Activated CD8-positive, alpha-beta T cell treated with anti-CD3 and anti-CD28 coated beads for 36 hours (primary cell): ENCODE measurements around the gene COPS6. TPM values are rescaled to one million over a fixed set of nuclear protein-coding genes. Genes with fewer than 3 reads are reported as not detected.

ENCODE experiments used
- ATAC-seq: fragments of 200-7000 bp; cut with Tn5 transposase; one replicate; pipeline ENCODE4 v1.10.0; 2021; ENCODE audit warnings: mild to moderate bottlenecking, moderate library complexity
- CTCF ChIA-PET: fragments of 350-600 bp; sonication (Branson Sonifier 250); formaldehyde crosslinking; loops from one replicate; lab custom pipeline; 2021; ENCODE audit warnings: antibody characterized with exemption; lab: Charles Lee
- POLR2A ChIA-PET: fragments of 350-600 bp; sonication (Branson Sonifier 250); formaldehyde crosslinking; loops from one replicate; lab custom pipeline; 2021; ENCODE audit warnings: antibody characterized with exemption; lab: Charles Lee
- DNase-seq: peaks from one replicate; pipeline ENCODE4 v3.0.0-alpha.2; 2020
- H3K27ac Mint-ChIP-seq: one replicate; pipeline ENCODE4 v1.8.0; 2021; ENCODE audit warnings: mild to moderate bottlenecking, mixed read lengths
- H3K27me3 Mint-ChIP-seq: one replicate; pipeline ENCODE4 v1.8.0; 2021; ENCODE audit warnings: mixed read lengths
- H3K36me3 Mint-ChIP-seq: one replicate; pipeline ENCODE4 v1.8.0; 2021; ENCODE audit warnings: low read depth, mixed read lengths
- H3K4me1 Mint-ChIP-seq: one replicate; pipeline ENCODE4 v1.8.0; 2021; ENCODE audit warnings: low read depth, mixed read lengths
- H3K4me3 Mint-ChIP-seq: one replicate; pipeline ENCODE4 v1.8.0; 2021; ENCODE audit warnings: mild to moderate bottlenecking, moderate library complexity, mixed read lengths
- H3K9me3 Mint-ChIP-seq: one replicate; pipeline ENCODE4 v1.8.0; 2021; ENCODE audit warnings: mixed read lengths
- CTCF ChIP-seq: fragments of 200-600 bp; IDR thresholded peaks from one replicate; pipeline ENCODE4 v1.8.0; 2022; ENCODE audit warnings: antibody characterized with exemption, mild to moderate bottlenecking
- intact Hi-C: fragments of 100-400 bp; cut with micrococcal nuclease; formaldehyde crosslinking; loops from one replicate; pipeline ENCODE4 v1.10.0; 2022
- microRNA-seq: library from miRNA; unstranded; fragments of <30 nt; microRNA quantifications from one replicate; pipeline ENCODE4 v1.2.0, GENCODE V29; 2022; ENCODE audit warnings: borderline microRNAs expressed, borderline replicate concordance
- total RNA-seq, 2 experiments: library from RNA; stranded (reverse); gene quantifications; one replicate each; pipeline ENCODE4 v1.2.3, GENCODE V29; 2021

Gene COPS6
- total RNA-seq, 2 experiments from 2014 or later: 81.3 to 86.3 TPM

GRCh38 chr7:100141555-100141949 is 52.8 kb downstream of the COPS6 start:
- H3K27ac Mint-ChIP-seq: no peak overlapping the region
- POLR2A ChIA-PET: interaction anchor here (1.0 to 1.2 kb wide), 2 partner anchors 13 to 15 kb away, joined by 3 to 5 read pairs; no protein-coding TSS in a partner anchor
- DNase-seq (no peak), ATAC-seq (no peak)
- no peak for TF ChIP-seq CTCF
- no peaks in the 10 kb centered on the region for H3K27me3 Mint-ChIP-seq
- H3K36me3 Mint-ChIP-seq: no peaks in the 10 kb centered on the region
- intact Hi-C loops: no loop called here
- H3K4me3 Mint-ChIP-seq: no peak overlapping the region
- no peaks in the 10 kb centered on the region for H3K9me3 Mint-ChIP-seq
- CTCF ChIA-PET: interaction anchor here (1.5 to 2.0 kb wide), 3 partner anchors 9 to 76 kb away, joined by 5 to 11 read pairs (median 8); no protein-coding TSS in a partner anchor
- peaks cover 13% of the 10 kb centered on the region for H3K4me1 Mint-ChIP-seq

Small RNA genes lying within 50 kb of the gene (microRNA-seq; reads per million reads assigned to microRNA genes)
- gene MIR106B (5,318 reads per million, percentile 94 among the genes with 10 or more reads in this experiment), gene MIR25 (460 reads per million, percentile 84 among the genes with 10 or more reads in this experiment), gene MIR93 (10,527 reads per million, percentile 97 among the genes with 10 or more reads in this experiment)

Other genes with a start within 250 kb of the COPS6 start
- not detected for gene OR2AE1, start 211.9 kb upstream of the COPS6 start, total RNA-seq
- 10 to 100 TPM; 22.2 to 22.3 TPM for gene TRIM4, start 169.4 kb upstream of the COPS6 start, total RNA-seq
- under 1 TPM; 0.41 to 0.47 TPM for gene GJC3, start 159.3 kb upstream of the COPS6 start, total RNA-seq
- gene AZGP1, start 112.9 kb upstream of the COPS6 start, total RNA-seq: not detected
- 10 to 100 TPM; 41.9 to 47.3 TPM for gene ZKSCAN1, start 73.4 kb upstream of the COPS6 start, total RNA-seq
- gene ZSCAN21, start 39.2 kb upstream of the COPS6 start, total RNA-seq: 1 to 10 TPM; 6.3 to 6.9 TPM
- gene ZNF3, start 7.2 kb upstream of the COPS6 start, total RNA-seq: 10 to 100 TPM; 16.4 to 18.9 TPM
- gene MCM7, start 12.4 kb downstream of the COPS6 start, total RNA-seq: 100 to 1,000 TPM; 456 to 476 TPM
- 10 to 100 TPM in 1 of 2 experiments, 1 to 10 TPM in 1; 9.8 to 10.9 TPM for gene AP4M1, start 12.7 kb downstream of the COPS6 start, total RNA-seq
- 10 to 100 TPM; 48.6 to 55.3 TPM for gene TAF6, start 30.4 kb downstream of the COPS6 start, total RNA-seq
- gene CNPY4, start 30.7 kb downstream of the COPS6 start, total RNA-seq: 10 to 100 TPM in 1 of 2 experiments, 1 to 10 TPM in 1; 9.8 to 10.4 TPM
- gene MBLAC1, start 38.0 kb downstream of the COPS6 start, total RNA-seq: 1 to 10 TPM; 1.9 to 2.1 TPM
- 100 to 1,000 TPM; 108 to 116 TPM for gene LAMTOR4, start 59.9 kb downstream of the COPS6 start, total RNA-seq
- gene TRAPPC14, start 69.8 kb downstream of the COPS6 start, total RNA-seq: 10 to 100 TPM; 15.7 to 17.4 TPM
- gene GAL3ST4, start 79.6 kb downstream of the COPS6 start, total RNA-seq: 1 to 10 TPM; 2.4 to 2.7 TPM
- gene GPC2, start 88.4 kb downstream of the COPS6 start, total RNA-seq: 1 to 10 TPM; 3.7 to 4.3 TPM
- 10 to 100 TPM; 13.2 to 15.8 TPM for gene STAG3, start 88.9 kb downstream of the COPS6 start, total RNA-seq
- 10 to 100 TPM; 29.8 to 30.2 TPM for gene PVRIG, start 131.0 kb downstream of the COPS6 start, total RNA-seq
- gene SPDYE3, start 218.7 kb downstream of the COPS6 start, total RNA-seq: not detected